NCI-H526 treated with DMSO at 0.1 percent for 48 hours (cell line): ENCODE results near the gene GALNT18.

Source experiments
- DNase-seq: peaks from one replicate; lab custom pipeline; 2025; lab: John Stamatoyannopoulos, UW

The GALNT18 gene

GRCh38 chr11:11349106-11349825 lies 272.5 kb downstream of the GALNT18 start:
- DNase-seq, result no peak

- DNase-seq, result no peak
Observed at GRCh38 chr11:11348303-11348702, 273.5 kb downstream of the GALNT18 start.

GRCh38 chr11:11347592-11347991 lies 274.2 kb downstream of the GALNT18 start:
- no peak for DNase-seq

GRCh38 chr11:11346303-11346702 lies 275.5 kb downstream of the GALNT18 start:
- no peak for DNase-seq

GRCh38 chr11:11345099-11345498 lies 276.7 kb downstream of the GALNT18 start:
- no peak for DNase-seq

- no peak for DNase-seq
Observed at GRCh38 chr11:11344045-11344444, 277.8 kb downstream of the GALNT18 start.

GRCh38 chr11:11338304-11338703 lies 283.5 kb downstream of the GALNT18 start:
- no peak for DNase-seq

- DNase-seq, result no peak
Observed at GRCh38 chr11:11336664-11337063, 285.1 kb downstream of the GALNT18 start.

GRCh38 chr11:11335043-11335442 lies 286.8 kb downstream of the GALNT18 start:
- DNase-seq, result no peak

GRCh38 chr11:11334607-11335006 lies 287.2 kb downstream of the GALNT18 start:
- no peak for DNase-seq

GRCh38 chr11:11332141-11332710 lies 289.6 kb downstream of the GALNT18 start:
- no peak for DNase-seq

GRCh38 chr11:11329062-11329806 lies 292.6 kb downstream of the GALNT18 start:
- no peak for DNase-seq

- DNase-seq, result no peak
Observed at GRCh38 chr11:11324090-11324489, 297.7 kb downstream of the GALNT18 start.

GRCh38 chr11:11322101-11322500 lies 299.7 kb downstream of the GALNT18 start:
- DNase-seq, result no peak

GRCh38 chr11:11320825-11321224 lies 301.0 kb downstream of the GALNT18 start:
- no peak for DNase-seq

- DNase-seq, result no peak
Observed at GRCh38 chr11:11318961-11319360, 302.8 kb downstream of the GALNT18 start.

GRCh38 chr11:11318461-11318860 lies 303.3 kb downstream of the GALNT18 start:
- no peak for DNase-seq

- no peak for DNase-seq
Observed at GRCh38 chr11:11316651-11317230, 305.1 kb downstream of the GALNT18 start.

GRCh38 chr11:11313902-11314692 lies 307.7 kb downstream of the GALNT18 start:
- DNase-seq, result no peak

GRCh38 chr11:11313426-11313825 lies 308.4 kb downstream of the GALNT18 start:
- no peak for DNase-seq

- DNase-seq, result no peak
Observed at GRCh38 chr11:11312738-11313137, 309.1 kb downstream of the GALNT18 start.

- no peak for DNase-seq
Observed at GRCh38 chr11:11311169-11311568, 310.6 kb downstream of the GALNT18 start.
